GM23338 (cell line): ENCODE measurements around the gene APBB1IP. TPM values are rescaled to one million over a fixed set of nuclear protein-coding genes. Genes with fewer than 3 reads are reported as not detected.

Experiments used
- ATAC-seq: fragments of 200-7000 bp; cut with Tn5 transposase; 3 replicates; pipeline ENCODE4 v1.9.1; 2020
- DNase-seq: peaks from one replicate; pipeline ENCODE4 v3.0.0-alpha.2; 2015; ENCODE audit warnings: low spot score
- H2AFZ ChIP-seq: fragments of 200-600 bp; sonication (generic); 2 replicates; pipeline ENCODE4 v1.8.0; 2016; ENCODE audit warnings: antibody characterized with exemption, mild to moderate bottlenecking, moderate library complexity
- H3F3A ChIP-seq: fragments of 200-600 bp; sonication (generic); replicated peaks from 2 replicates; pipeline ENCODE4 v1.8.0; 2017; ENCODE audit warnings: antibody characterized with exemption, mixed run types, low read depth
- H3K27ac ChIP-seq: fragments of 200-600 bp; sonication (generic); 2 replicates; pipeline ENCODE4 v1.6.1; 2016; ENCODE audit warnings: low read depth
- H3K27me3 ChIP-seq: fragments of 200-600 bp; sonication (generic); 2 replicates; pipeline ENCODE4 v1.8.0; 2016; ENCODE audit warnings: mild to moderate bottlenecking, mixed run types, moderate library complexity; ENCODE audit not compliant: insufficient read depth
- H3K36me3 ChIP-seq: fragments of 200-600 bp; sonication (generic); 2 replicates; pipeline ENCODE4 v1.8.0; 2016; ENCODE audit warnings: mild to moderate bottlenecking; ENCODE audit not compliant: insufficient read depth
- H3K4me1 ChIP-seq: fragments of 200-600 bp; sonication (generic); 2 replicates; pipeline ENCODE4 v1.8.0; 2016; ENCODE audit warnings: mild to moderate bottlenecking, moderate library complexity; ENCODE audit not compliant: insufficient read depth
- H3K4me2 ChIP-seq: fragments of 200-600 bp; sonication (generic); 2 replicates; pipeline ENCODE4 v1.7.1; 2017; ENCODE audit warnings: mixed run types
- H3K4me3 ChIP-seq: fragments of 200-600 bp; sonication (generic); 2 replicates; pipeline ENCODE4 v1.6.1; 2016; ENCODE audit warnings: mixed run types
- H3K79me2 ChIP-seq: fragments of 200-600 bp; sonication (generic); replicated peaks from 2 replicates; pipeline ENCODE4 v1.8.0; 2017; ENCODE audit warnings: mild to moderate bottlenecking; ENCODE audit not compliant: insufficient read depth
- H3K9me2 ChIP-seq: fragments of 200-600 bp; sonication (generic); 2 replicates; pipeline ENCODE4 v1.8.0; 2017; ENCODE audit not compliant: insufficient read depth
- H4K20me1 ChIP-seq: fragments of 200-600 bp; sonication (generic); replicated peaks from 2 replicates; pipeline ENCODE4 v1.8.0; 2017; ENCODE audit warnings: mild to moderate bottlenecking; ENCODE audit not compliant: insufficient read depth
- H3K27ac Mint-ChIP-seq: 2 replicates; pipeline ENCODE4 v1.8.0; 2020; ENCODE audit warnings: inconsistent platforms, mild to moderate bottlenecking, moderate library complexity, mixed read lengths
- H3K27me3 Mint-ChIP-seq: 3 replicates; pipeline ENCODE4 v1.8.0; 2022; ENCODE audit warnings: low read depth, mild to moderate bottlenecking, moderate library complexity, mixed read lengths, inconsistent platforms; ENCODE audit not compliant: insufficient read depth, poor library complexity
- H3K36me3 Mint-ChIP-seq: 3 replicates; pipeline ENCODE4 v1.8.0; 2021; ENCODE audit warnings: low read depth, mild to moderate bottlenecking, inconsistent platforms, moderate library complexity, mixed read lengths
- H3K4me1 Mint-ChIP-seq: 3 replicates; pipeline ENCODE4 v1.8.0; 2020; ENCODE audit warnings: mild to moderate bottlenecking, inconsistent platforms, mixed read lengths
- H3K4me3 Mint-ChIP-seq: 3 replicates; pipeline ENCODE4 v1.8.0; 2021; ENCODE audit warnings: moderate library complexity, mild to moderate bottlenecking, inconsistent platforms, mixed read lengths
- H3K9me3 Mint-ChIP-seq: 3 replicates; pipeline ENCODE4 v1.8.0; 2020; ENCODE audit warnings: moderate library complexity, mild to moderate bottlenecking, inconsistent platforms, mixed read lengths
- CREB1 ChIP-seq: fragments of 250-450 bp; sonication (Bioruptor Pico); IDR thresholded peaks from 2 replicates; pipeline ENCODE4 v1.5.0; 2020; ENCODE audit warnings: low read depth, mild to moderate bottlenecking, moderate library complexity
- EZH2 ChIP-seq: fragments of 200-600 bp; sonication (generic); IDR thresholded peaks from one replicate; pipeline ENCODE4 v1.8.0; 2017; ENCODE audit warnings: antibody characterized with exemption, mild to moderate bottlenecking, low read depth; ENCODE audit not compliant: unreplicated experiment
- EZH2phosphoT487 ChIP-seq: fragments of 200-600 bp; sonication (generic); IDR thresholded peaks from one replicate; pipeline ENCODE4 v1.8.1; 2018; ENCODE audit warnings: antibody characterized with exemption; ENCODE audit not compliant: unreplicated experiment
- JUNB ChIP-seq: IDR thresholded peaks from one replicate; pipeline ENCODE4 v1.6.1; 2016; ENCODE audit warnings: antibody characterized with exemption; ENCODE audit not compliant: unreplicated experiment
- NANOG ChIP-seq: IDR thresholded peaks from 2 replicates; pipeline ENCODE4 v1.6.1; 2016; ENCODE audit warnings: antibody characterized with exemption, borderline replicate concordance
- POLR2AphosphoS5 ChIP-seq: IDR thresholded peaks from 2 replicates; pipeline ENCODE4 v1.6.1; 2016; ENCODE audit warnings: antibody characterized with exemption, low read depth
- STAT1 ChIP-seq: IDR thresholded peaks from one replicate; pipeline ENCODE4 v1.6.1; 2016; ENCODE audit warnings: antibody characterized with exemption; ENCODE audit not compliant: unreplicated experiment
- ZNF114 ChIP-seq: fragments of 250-450 bp; sonication (Bioruptor Pico); IDR thresholded peaks from 2 replicates; pipeline ENCODE4 v1.5.0; 2020; ENCODE audit warnings: mild to moderate bottlenecking, moderate library complexity
- ZNF331 ChIP-seq: fragments of 250-450 bp; sonication (Bioruptor Pico); IDR thresholded peaks from 2 replicates; pipeline ENCODE4 v1.5.0; 2020; ENCODE audit warnings: low read depth, mild to moderate bottlenecking, moderate library complexity
- polyA plus RNA-seq: library from polyadenylated mRNA; unstranded; fragments of >200 nt; fragmentation: Nextera tagmentation; extraction: Ambion mirVana; gene quantifications from 2 replicates; pipeline ENCODE4 v1.2.1, GENCODE V29; 2016
- total RNA-seq: library from RNA; depleted of rRNA; stranded (reverse); fragments of >200 nt; shearing (Covaris generic); gene quantifications from 2 replicates; pipeline ENCODE4 v1.2.3, GENCODE V29; 2014
- TF ChIP-seq, protein P1 (sequence below): IDR thresholded peaks from 2 replicates; pipeline ENCODE4 v1.6.1; 2016; ENCODE audit warnings: antibody characterized with exemption
- TF ChIP-seq, protein P2 (sequence below): IDR thresholded peaks from one replicate; pipeline ENCODE4 v1.6.1; 2018; ENCODE audit warnings: antibody characterized with exemption; ENCODE audit not compliant: unreplicated experiment
- TF ChIP-seq, protein P3 (sequence below), 2 experiments: fragments of 200-600 bp in 1 of 2; sonication (generic) in 1 of 2; conservative IDR thresholded peaks; 2 replicates each; pipeline versions ENCODE4 v1.5.1 to v1.6.1; 2016 to 2017; ENCODE audit warnings: antibody characterized with exemption in 2 of 2, low read depth in 2 of 2, mild to moderate bottlenecking in 2 of 2, moderate library complexity in 1 of 2

Gene APBB1IP
- total and polyA plus RNA-seq, 2 experiments from 2014 or later: 0.14 to 0.16 TPM

DNA sequence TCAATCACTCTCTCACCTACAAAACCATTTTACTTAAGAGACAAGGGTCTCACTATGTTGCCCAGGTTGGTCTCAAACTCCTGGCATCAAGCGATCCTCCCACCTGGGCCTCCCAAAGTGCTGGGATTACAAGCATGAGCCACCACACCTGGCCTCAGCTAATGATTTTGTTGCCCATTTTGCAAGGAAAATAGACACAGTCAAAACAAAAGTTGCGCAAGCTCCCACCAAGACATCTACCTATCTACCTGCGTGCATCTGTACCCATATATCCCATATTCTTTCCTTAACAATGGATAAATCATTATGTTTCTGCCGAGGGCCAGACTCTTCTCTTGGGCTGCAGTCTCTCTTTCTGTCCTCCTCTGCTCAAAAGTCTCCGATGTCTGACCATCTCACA is 67.3 kb downstream of the APBB1IP start:
- Mint-ChIP-seq H3K4me1 (no peaks in the 10 kb centered on the region), H3K4me3 (no peak overlapping the region), H3K27me3 (no peaks in the 10 kb centered on the region), H3K36me3 (no peaks in the 10 kb centered on the region), H3K27ac (no peak overlapping the region), H3K9me3 (no peaks in the 10 kb centered on the region)
- H3F3A ChIP-seq: no peaks in the 10 kb centered on the region
- H3K4me1 ChIP-seq: no peaks in the 10 kb centered on the region
- H3K27me3 ChIP-seq: no peaks in the 10 kb centered on the region
- no peak overlapping the region for H3K4me2 ChIP-seq
- no peaks in the 10 kb centered on the region; the same call in 1 of the 2 replicates for H3K36me3 ChIP-seq
- H3K79me2 ChIP-seq: no peaks in the 10 kb centered on the region
- TF ChIP-seq EZH2: no peak
- no peak for TF ChIP-seq ZNF331
- no peak for TF ChIP-seq CREB1 (CRISPR knock-in tag)
- TF ChIP-seq JUNB: no peak
- no peak for TF ChIP-seq STAT1
- TF ChIP-seq POLR2AphosphoS5: no peak
- DNase-seq (no peak), ATAC-seq (no peak)
- no peaks in the 10 kb centered on the region for H4K20me1 ChIP-seq
- no peaks in the 10 kb centered on the region for H3K9me2 ChIP-seq
- no peak overlapping the region for H2AFZ ChIP-seq
- H3K4me3 ChIP-seq: no peak overlapping the region
- no peak overlapping the region for H3K27ac ChIP-seq

DNA sequence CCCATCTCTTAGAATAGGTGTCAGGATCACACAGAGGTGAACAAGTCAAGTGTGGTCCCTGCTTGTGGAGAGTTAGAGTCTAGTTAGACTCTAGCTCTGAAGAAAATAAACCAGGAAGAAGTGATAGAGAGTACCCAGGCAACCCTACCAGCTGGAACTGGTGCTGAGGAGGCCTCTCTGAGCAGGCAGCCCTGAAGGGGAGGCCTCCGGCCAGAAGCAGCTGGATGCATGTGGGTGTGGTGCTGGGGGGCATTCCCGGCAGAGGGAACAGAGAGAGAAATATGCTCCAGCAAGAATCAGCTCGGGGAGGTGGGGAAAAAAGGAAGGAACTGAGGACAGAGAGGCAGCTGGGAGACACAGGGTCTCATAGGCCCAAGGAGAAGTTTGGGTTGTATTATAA is 68.6 kb downstream of the APBB1IP start:
- Mint-ChIP-seq H3K27ac (no peak overlapping the region), H3K4me3 (no peak overlapping the region), H3K9me3 (no peaks in the 10 kb centered on the region; the same call in 2 of the 3 replicates), H3K36me3 (no peaks in the 10 kb centered on the region), H3K4me1 (no peaks in the 10 kb centered on the region), H3K27me3 (no peaks in the 10 kb centered on the region)
- H2AFZ ChIP-seq: no peak overlapping the region
- H3K4me1 ChIP-seq: no peaks in the 10 kb centered on the region
- H3K79me2 ChIP-seq: no peaks in the 10 kb centered on the region
- no peaks in the 10 kb centered on the region for H3K9me2 ChIP-seq
- DNase-seq: no peak
- H3F3A ChIP-seq: no peaks in the 10 kb centered on the region
- ATAC-seq: no peak
- H3K27ac ChIP-seq: no peak overlapping the region
- no peak overlapping the region for H3K4me3 ChIP-seq
- H3K4me2 ChIP-seq: no peak overlapping the region
- H3K27me3 ChIP-seq: no peaks in the 10 kb centered on the region
- no peaks in the 10 kb centered on the region for H4K20me1 ChIP-seq
- H3K36me3 ChIP-seq: no peaks in the 10 kb centered on the region; the same call in 1 of the 2 replicates
- TF ChIP-seq ZNF114 (CRISPR knock-in tag) (no peak), NANOG (no peak), EZH2 (no peak), STAT1 (no peak), EZH2phosphoT487 (no peak), JUNB (no peak), CREB1 (CRISPR knock-in tag) (no peak), POLR2AphosphoS5 (no peak)
- TF ChIP-seq, protein P1, sequence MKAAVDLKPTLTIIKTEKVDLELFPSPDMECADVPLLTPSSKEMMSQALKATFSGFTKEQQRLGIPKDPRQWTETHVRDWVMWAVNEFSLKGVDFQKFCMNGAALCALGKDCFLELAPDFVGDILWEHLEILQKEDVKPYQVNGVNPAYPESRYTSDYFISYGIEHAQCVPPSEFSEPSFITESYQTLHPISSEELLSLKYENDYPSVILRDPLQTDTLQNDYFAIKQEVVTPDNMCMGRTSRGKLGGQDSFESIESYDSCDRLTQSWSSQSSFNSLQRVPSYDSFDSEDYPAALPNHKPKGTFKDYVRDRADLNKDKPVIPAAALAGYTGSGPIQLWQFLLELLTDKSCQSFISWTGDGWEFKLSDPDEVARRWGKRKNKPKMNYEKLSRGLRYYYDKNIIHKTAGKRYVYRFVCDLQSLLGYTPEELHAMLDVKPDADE: no peak
- TF ChIP-seq, protein P2, sequence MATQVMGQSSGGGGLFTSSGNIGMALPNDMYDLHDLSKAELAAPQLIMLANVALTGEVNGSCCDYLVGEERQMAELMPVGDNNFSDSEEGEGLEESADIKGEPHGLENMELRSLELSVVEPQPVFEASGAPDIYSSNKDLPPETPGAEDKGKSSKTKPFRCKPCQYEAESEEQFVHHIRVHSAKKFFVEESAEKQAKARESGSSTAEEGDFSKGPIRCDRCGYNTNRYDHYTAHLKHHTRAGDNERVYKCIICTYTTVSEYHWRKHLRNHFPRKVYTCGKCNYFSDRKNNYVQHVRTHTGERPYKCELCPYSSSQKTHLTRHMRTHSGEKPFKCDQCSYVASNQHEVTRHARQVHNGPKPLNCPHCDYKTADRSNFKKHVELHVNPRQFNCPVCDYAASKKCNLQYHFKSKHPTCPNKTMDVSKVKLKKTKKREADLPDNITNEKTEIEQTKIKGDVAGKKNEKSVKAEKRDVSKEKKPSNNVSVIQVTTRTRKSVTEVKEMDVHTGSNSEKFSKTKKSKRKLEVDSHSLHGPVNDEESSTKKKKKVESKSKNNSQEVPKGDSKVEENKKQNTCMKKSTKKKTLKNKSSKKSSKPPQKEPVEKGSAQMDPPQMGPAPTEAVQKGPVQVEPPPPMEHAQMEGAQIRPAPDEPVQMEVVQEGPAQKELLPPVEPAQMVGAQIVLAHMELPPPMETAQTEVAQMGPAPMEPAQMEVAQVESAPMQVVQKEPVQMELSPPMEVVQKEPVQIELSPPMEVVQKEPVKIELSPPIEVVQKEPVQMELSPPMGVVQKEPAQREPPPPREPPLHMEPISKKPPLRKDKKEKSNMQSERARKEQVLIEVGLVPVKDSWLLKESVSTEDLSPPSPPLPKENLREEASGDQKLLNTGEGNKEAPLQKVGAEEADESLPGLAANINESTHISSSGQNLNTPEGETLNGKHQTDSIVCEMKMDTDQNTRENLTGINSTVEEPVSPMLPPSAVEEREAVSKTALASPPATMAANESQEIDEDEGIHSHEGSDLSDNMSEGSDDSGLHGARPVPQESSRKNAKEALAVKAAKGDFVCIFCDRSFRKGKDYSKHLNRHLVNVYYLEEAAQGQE: no peak
- TF ChIP-seq, protein P3, sequence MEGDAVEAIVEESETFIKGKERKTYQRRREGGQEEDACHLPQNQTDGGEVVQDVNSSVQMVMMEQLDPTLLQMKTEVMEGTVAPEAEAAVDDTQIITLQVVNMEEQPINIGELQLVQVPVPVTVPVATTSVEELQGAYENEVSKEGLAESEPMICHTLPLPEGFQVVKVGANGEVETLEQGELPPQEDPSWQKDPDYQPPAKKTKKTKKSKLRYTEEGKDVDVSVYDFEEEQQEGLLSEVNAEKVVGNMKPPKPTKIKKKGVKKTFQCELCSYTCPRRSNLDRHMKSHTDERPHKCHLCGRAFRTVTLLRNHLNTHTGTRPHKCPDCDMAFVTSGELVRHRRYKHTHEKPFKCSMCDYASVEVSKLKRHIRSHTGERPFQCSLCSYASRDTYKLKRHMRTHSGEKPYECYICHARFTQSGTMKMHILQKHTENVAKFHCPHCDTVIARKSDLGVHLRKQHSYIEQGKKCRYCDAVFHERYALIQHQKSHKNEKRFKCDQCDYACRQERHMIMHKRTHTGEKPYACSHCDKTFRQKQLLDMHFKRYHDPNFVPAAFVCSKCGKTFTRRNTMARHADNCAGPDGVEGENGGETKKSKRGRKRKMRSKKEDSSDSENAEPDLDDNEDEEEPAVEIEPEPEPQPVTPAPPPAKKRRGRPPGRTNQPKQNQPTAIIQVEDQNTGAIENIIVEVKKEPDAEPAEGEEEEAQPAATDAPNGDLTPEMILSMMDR (conservative IDR thresholded peaks at IDR 0.05; ENCODE audit: low read depth in 2 of 2): no peak
